Endothelial cell of umbilical vein (primary cell): Measurements from ENCODE around the gene PLPPR3. TPM values are rescaled to one million over a fixed set of nuclear protein-coding genes. Genes with fewer than 3 reads are reported as not detected.

Experiments
- BruUV-seq: library from RNA; stranded (reverse); fragments of 400-500 nt; replicated peaks from 2 replicates; lab custom pipeline; 2021; lab: Mats Ljungman, UMichigan
- CTCF ChIA-PET: fragments of 300-600, 350-600 bp; sonication (Branson Sonifier 250); formaldehyde crosslinking; loops from one replicate; lab custom pipeline; 2021; ENCODE audit warnings: antibody characterized with exemption, inconsistent platforms; lab: Charles Lee
- POLR2A ChIA-PET: fragments of 300-600, 350-600 bp; sonication (Branson Sonifier 250); formaldehyde crosslinking; loops from one replicate; lab custom pipeline; 2021; ENCODE audit warnings: antibody characterized with exemption, inconsistent platforms; lab: Charles Lee
- DNase-seq: peaks from one replicate; pipeline ENCODE4 v3.0.0-alpha.2; 2011; ENCODE audit warnings: low read depth, low spot score
- FAIRE-seq: peaks from 2 replicates; lab custom pipeline; 2011; peaks lifted over from hg19 to GRCh38; lab: Jason Lieb, UNC
- H2AFZ ChIP-seq: 2 replicates; pipeline ENCODE4 v1.6.0; 2012; ENCODE audit warnings: low read depth, low read length, control low read depth, inconsistent platforms
- H3K27ac ChIP-seq: 2 replicates; pipeline ENCODE4 v1.5.1; 2011; ENCODE audit warnings: low read depth, mild to moderate bottlenecking, control low read depth, low read length, moderate library complexity; ENCODE audit not compliant: insufficient read depth
- H3K27me3 ChIP-seq, 2 experiments: 2 replicates each; pipeline versions ENCODE4 v1.6.0 to v1.6.1; 2011; ENCODE audit warnings: low read length in 2 of 2, mixed read lengths in 1 of 2; ENCODE audit not compliant: control insufficient read depth in 2 of 2, insufficient read depth in 2 of 2
- H3K36me3 ChIP-seq, 2 experiments: 2 replicates in 1 of 2; 3 replicates in 1 of 2; pipeline ENCODE4 v1.5.1; 2011; ENCODE audit warnings: low read length in 2 of 2, mild to moderate bottlenecking in 1 of 2, moderate library complexity in 1 of 2; ENCODE audit not compliant: control insufficient read depth in 2 of 2, insufficient read depth in 2 of 2; ENCODE audit errors: extremely low read depth in 1 of 2
- H3K4me1 ChIP-seq: 3 replicates; pipeline ENCODE4 v1.5.1; 2011; ENCODE audit warnings: mild to moderate bottlenecking, low read length; ENCODE audit not compliant: control insufficient read depth, insufficient read depth; ENCODE audit errors: extremely low read depth
- H3K4me2 ChIP-seq: 2 replicates; pipeline ENCODE4 v1.6.1; 2011; ENCODE audit warnings: low read length, control low read depth, mixed read lengths; ENCODE audit not compliant: insufficient read depth
- H3K4me3 ChIP-seq, 3 experiments: fragments of 200-600 bp in 1 of 3; sonication (generic), shearing (Covaris generic) in 1 of 3; replicated peaks in 1 of 3; 2 replicates each; pipeline ENCODE4 v1.5.1; 2011 to 2016; ENCODE audit warnings: control low read depth in 3 of 3, low read length in 3 of 3, mild to moderate bottlenecking in 2 of 3, inconsistent platforms in 1 of 3, low read depth in 1 of 3, moderate library complexity in 1 of 3; ENCODE audit not compliant: insufficient read depth in 1 of 3
- H3K79me2 ChIP-seq: 2 replicates; pipeline ENCODE4 v1.6.0; 2012; ENCODE audit warnings: low read length, inconsistent platforms; ENCODE audit not compliant: control insufficient read depth, insufficient read depth
- H3K9ac ChIP-seq: replicated peaks from 2 replicates; pipeline ENCODE3; 2011; ENCODE audit warnings: low read length, control low read depth; ENCODE audit not compliant: insufficient read depth; ENCODE audit errors: extremely low read depth
- H3K9me1 ChIP-seq: replicated peaks from 3 replicates; pipeline ENCODE4 v1.6.0; 2011; ENCODE audit warnings: mild to moderate bottlenecking, low read length; ENCODE audit not compliant: control insufficient read depth, insufficient read depth; ENCODE audit errors: extremely low read depth
- H3K9me3 ChIP-seq: replicated peaks from 2 replicates; pipeline ENCODE4 v1.5.1; 2012; ENCODE audit warnings: low read length, inconsistent platforms; ENCODE audit not compliant: control insufficient read depth, insufficient read depth
- H4K20me1 ChIP-seq: replicated peaks from 2 replicates; pipeline ENCODE3; 2011; ENCODE audit warnings: mild to moderate bottlenecking, low read length; ENCODE audit not compliant: control insufficient read depth, insufficient read depth; ENCODE audit errors: extremely low read depth
- CTCF ChIP-seq, 2 donors: IDR thresholded peaks; 1 replicate in 1 of 2; 2 replicates in 1 of 2; pipeline ENCODE4 v1.5.1; 2011; ENCODE audit warnings: low read length in 2 of 2, mild to moderate bottlenecking in 2 of 2, moderate library complexity in 2 of 2, control low read depth in 1 of 2, inconsistent platforms in 1 of 2, low read depth in 1 of 2; ENCODE audit not compliant: insufficient read depth in 1 of 2; ENCODE audit errors: extremely low read depth in 1 of 2
- EZH2 ChIP-seq: IDR thresholded peaks from 2 replicates; pipeline ENCODE4 v1.6.1; 2012; ENCODE audit warnings: borderline replicate concordance, low read depth, mild to moderate bottlenecking, moderate library complexity, low read length, inconsistent platforms; ENCODE audit not compliant: severe bottlenecking
- FOS ChIP-seq: IDR thresholded peaks from 2 replicates; pipeline ENCODE4 v1.6.1; 2011; ENCODE audit warnings: mild to moderate bottlenecking, low read length, moderate library complexity, borderline replicate concordance; ENCODE audit not compliant: insufficient read depth
- GATA2 ChIP-seq: IDR thresholded peaks from 2 replicates; pipeline ENCODE4 v1.7.0; 2011; ENCODE audit warnings: low read depth, mild to moderate bottlenecking, moderate library complexity, mixed read lengths, low read length; ENCODE audit not compliant: insufficient read length, insufficient read depth
- JUN ChIP-seq: IDR thresholded peaks from 2 replicates; pipeline ENCODE4 v1.6.1; 2011; ENCODE audit warnings: borderline replicate concordance, low read depth; ENCODE audit not compliant: insufficient read length, insufficient read depth
- MAX ChIP-seq: IDR thresholded peaks from 2 replicates; pipeline ENCODE4 v1.6.1; 2011; ENCODE audit not compliant: insufficient read depth, insufficient read length
- MYC ChIP-seq: IDR thresholded peaks from one replicate; pipeline ENCODE4 v1.6.1; 2011; ENCODE audit warnings: mild to moderate bottlenecking, low read depth, low read length
- POLR2A ChIP-seq: IDR thresholded peaks from 2 replicates; pipeline ENCODE4 v1.6.1; 2012; ENCODE audit warnings: low read depth, mild to moderate bottlenecking, control low read depth, low read length
- POLR2AphosphoS5 ChIP-seq: IDR thresholded peaks from 2 replicates; pipeline ENCODE4 v1.6.1; 2012; ENCODE audit warnings: low read depth, mild to moderate bottlenecking, control low read depth, low read length, moderate library complexity; ENCODE audit not compliant: insufficient read depth
- dilution Hi-C: fragments of 300-500 bp; cut with MboI; formaldehyde crosslinking; loops from one replicate; pipeline ENCODE4 v1.15.0; 2019; ENCODE audit warnings: low sequenced_read_pairs; ENCODE audit not compliant: extremely low pct_ligation_motif_present
- intact Hi-C: fragments of 100-400 bp; cut with micrococcal nuclease; formaldehyde crosslinking; loops from one replicate; pipeline ENCODE4 v1.10.0; 2022
- polyA plus RNA-seq, 4 experiments: library from polyadenylated mRNA; depleted of rRNA in 3 of 4; stranded (reverse) in 3 of 4; unstranded in 1 of 4; fragments of >200 nt; gene quantifications; 2 replicates each; pipeline versions ENCODE4 v1.2.1 to v1.2.3, GENCODE V29; 2011 to 2012; ENCODE audit warnings: missing spikeins in 1 of 4
- total RNA-seq: library from RNA; stranded (reverse); gene quantifications from 2 replicates; pipeline ENCODE4 v1.2.3, GENCODE V29; 2021

The PLPPR3 gene
- total and polyA plus RNA-seq, 2 donors (not counting 3 experiments of a cell fraction or from before 2014, with no cell fraction given), result 1.1 to 1.2 TPM

GRCh38 chr19:840519-841206, 18.9 kb upstream of the PLPPR3 start, which contains the start of gene PRTN3:
Gene PRTN3, plus strand, starts transcription at chr19:840999. Its CDS starts 10 bp downstream, at chr19:841009.
- no peak within 1 kb of the TSS for H3K4me2 ChIP-seq
- H2AFZ ChIP-seq, result no peak within 1 kb of the TSS
- no peaks in the 10 kb centered on the region for H3K36me3 ChIP-seq
- no peak within 1 kb of the TSS for H3K4me3 ChIP-seq
- peaks cover 0 to 6% of the 10 kb centered on the region in 2 experiments for H3K27me3 ChIP-seq
- dilution Hi-C loops, result no loop called here
- ChIA-PET CTCF (interaction anchor here (0.7 to 1.3 kb wide), 2 partner anchors 22 to 71 kb away, joined by 3 read pairs; no protein-coding TSS in a partner anchor), POLR2A (no interaction called here)
- intact Hi-C loops, result no loop called here
- no peaks in the 10 kb centered on the region for H4K20me1 ChIP-seq
- no peak for TF ChIP-seq JUN
- no peak for FAIRE-seq
- DNase-seq, result no peak
- H3K4me1 ChIP-seq, result no peaks in the 10 kb centered on the region
- H3K9ac ChIP-seq, result no peak within 1 kb of the TSS
- H3K9me1 ChIP-seq, result no peaks in the 10 kb centered on the region
- no peaks in the 10 kb centered on the region for H3K79me2 ChIP-seq
- H3K9me3 ChIP-seq, result no peaks in the 10 kb centered on the region
- BruUV-seq, result no TSS peak
- no peak within 1 kb of the TSS for H3K27ac ChIP-seq

- DNase-seq, result no peak
- H4K20me1 ChIP-seq, result no peaks in the 10 kb centered on the region
- no peaks in the 10 kb centered on the region for H3K9me1 ChIP-seq
- no peaks in the 10 kb centered on the region for H3K27me3 ChIP-seq
- dilution Hi-C loops, result no loop called here
- no peaks in the 10 kb centered on the region for H3K79me2 ChIP-seq
- no peak overlapping the region for H3K4me3 ChIP-seq
- no peak overlapping the region for H2AFZ ChIP-seq
- ChIA-PET POLR2A (no interaction called here), CTCF (interaction anchor here (0.7 kb wide), 1 partner anchor 127 kb away, joined by 3 read pairs; no protein-coding TSS in a partner anchor)
- intact Hi-C loops, result no loop called here
- no TSS peak for BruUV-seq
- no peaks in the 10 kb centered on the region for H3K9me3 ChIP-seq
- H3K36me3 ChIP-seq, result no peaks in the 10 kb centered on the region
- no peak overlapping the region for H3K4me2 ChIP-seq
- H3K4me1 ChIP-seq, result no peaks in the 10 kb centered on the region
- TF ChIP-seq GATA2 (no peak), MAX (no peak), MYC (no peak), POLR2AphosphoS5 (no peak), FOS (no peak), EZH2 (no peak), CTCF (IDR thresholded peaks at IDR 0.05; ENCODE audit: extremely low read depth in 1 of 2, insufficient read depth in 1 of 2, low read depth in 1 of 2, low read length in 2 of 2) (no peak), POLR2A (no peak), JUN (no peak)
- no peak for FAIRE-seq
- no peak overlapping the region for H3K9ac ChIP-seq
- no peak overlapping the region for H3K27ac ChIP-seq
Observed at GRCh38 chr19:835210-835810, 13.6 kb upstream of the PLPPR3 start.
